Vagina (tissue), 2 donors: ENCODE measurements around the gene ADD3. TPM values are rescaled to one million over a fixed set of nuclear protein-coding genes. Genes with fewer than 3 reads are reported as not detected.
A peak's percentile ranks its signal among the peaks of the same experiment; 100 is the strongest.

Source experiments
- DNase-seq, 2 donors: peaks; one replicate each; pipeline ENCODE4 v3.0.0-alpha.2; 2017; ENCODE audit errors: extremely low spot score in 2 of 2
- H3K27ac ChIP-seq: fragments of 200-600 bp; sonication (generic); one replicate; pipeline ENCODE4 v1.5.1; 2019
- H3K27me3 ChIP-seq: fragments of 200-600 bp; sonication (generic); one replicate; pipeline ENCODE4 v1.5.1; 2019
- H3K36me3 ChIP-seq, 2 donors: fragments of 200-600 bp; sonication (generic); one replicate each; pipeline ENCODE4 v1.5.1; 2017 to 2019
- H3K4me1 ChIP-seq: fragments of 200-600 bp; sonication (generic); one replicate; pipeline ENCODE4 v1.5.1; 2019
- H3K4me3 ChIP-seq, 2 donors: fragments of 200-600 bp; sonication (generic); 1 replicate in 1 of 2; 2 replicates in 1 of 2; pipeline ENCODE4 v1.5.1; 2016 to 2019
- H3K9me3 ChIP-seq: fragments of 200-600 bp; sonication (generic); one replicate; pipeline ENCODE4 v1.5.1; 2019
- POLR2A ChIP-seq, 2 donors: fragments of 450-650 bp; IDR thresholded peaks; one replicate each; pipeline ENCODE4 v1.6.1; 2017; ENCODE audit warnings: antibody characterized with exemption in 2 of 2, mild to moderate bottlenecking in 2 of 2, moderate library complexity in 2 of 2
- POLR2AphosphoS5 ChIP-seq, 2 donors: sonication (generic); formaldehyde crosslinking; IDR thresholded peaks; one replicate each; pipeline ENCODE4 v1.9.0; 2017; ENCODE audit warnings: antibody characterized with exemption in 2 of 2, mild to moderate bottlenecking in 2 of 2, low read depth in 1 of 2; ENCODE audit not compliant: insufficient read depth in 1 of 2
- intact Hi-C: fragments of 100-400 bp; cut with DNase I; formaldehyde crosslinking; loops from one replicate; pipeline ENCODE4 v1.15.1; 2023
- total RNA-seq: library from RNA; depleted of rRNA; stranded (reverse); fragments of >200 nt; gene quantifications from one replicate; pipeline ENCODE4 v1.2.3, GENCODE V29; 2016
- TF ChIP-seq, protein P1 (sequence below), 3 experiments: fragments of 450-650 bp in 2 of 3; fragments of 200-600 bp in 1 of 3; sonication (generic) in 1 of 3; IDR thresholded peaks; one replicate each; pipeline ENCODE4 v1.5.1; 2017 to 2019; ENCODE audit warnings: antibody characterized with exemption in 3 of 3, mild to moderate bottlenecking in 2 of 3, moderate library complexity in 2 of 3

Gene ADD3
- total RNA-seq, 1 donor from 2014 or later: 114 TPM

DNA sequence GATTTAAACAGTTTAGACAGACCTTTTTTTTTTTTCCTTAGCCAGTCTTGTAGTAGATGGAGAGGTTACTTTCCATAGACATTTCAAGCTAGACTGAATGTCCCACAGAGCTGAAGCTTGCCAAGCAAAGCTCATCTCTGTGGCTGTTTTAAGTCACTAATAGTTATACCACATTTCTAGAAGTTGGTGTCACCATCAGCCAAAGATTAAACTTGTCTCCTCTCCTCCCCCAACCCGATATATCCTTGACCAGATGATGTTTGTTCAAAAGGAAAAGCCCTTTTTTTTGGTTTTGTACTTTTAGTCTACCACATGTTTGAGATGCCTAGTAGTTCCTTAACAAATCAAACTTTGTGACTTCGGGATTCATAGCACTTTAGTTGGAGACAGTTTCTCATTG lies 66.1 kb downstream of the ADD3 start:
- H3K27ac ChIP-seq: peak overlapping the region; percentile 4
- no peaks in the 10 kb centered on the region for H3K27me3 ChIP-seq
- intact Hi-C loops: no loop called here
- H3K4me3 ChIP-seq: no peak overlapping the region
- no peak for DNase-seq
- H3K4me1 ChIP-seq: peaks cover 69% of the 10 kb centered on the region
- H3K9me3 ChIP-seq: no peaks in the 10 kb centered on the region
- TF ChIP-seq, protein P1, sequence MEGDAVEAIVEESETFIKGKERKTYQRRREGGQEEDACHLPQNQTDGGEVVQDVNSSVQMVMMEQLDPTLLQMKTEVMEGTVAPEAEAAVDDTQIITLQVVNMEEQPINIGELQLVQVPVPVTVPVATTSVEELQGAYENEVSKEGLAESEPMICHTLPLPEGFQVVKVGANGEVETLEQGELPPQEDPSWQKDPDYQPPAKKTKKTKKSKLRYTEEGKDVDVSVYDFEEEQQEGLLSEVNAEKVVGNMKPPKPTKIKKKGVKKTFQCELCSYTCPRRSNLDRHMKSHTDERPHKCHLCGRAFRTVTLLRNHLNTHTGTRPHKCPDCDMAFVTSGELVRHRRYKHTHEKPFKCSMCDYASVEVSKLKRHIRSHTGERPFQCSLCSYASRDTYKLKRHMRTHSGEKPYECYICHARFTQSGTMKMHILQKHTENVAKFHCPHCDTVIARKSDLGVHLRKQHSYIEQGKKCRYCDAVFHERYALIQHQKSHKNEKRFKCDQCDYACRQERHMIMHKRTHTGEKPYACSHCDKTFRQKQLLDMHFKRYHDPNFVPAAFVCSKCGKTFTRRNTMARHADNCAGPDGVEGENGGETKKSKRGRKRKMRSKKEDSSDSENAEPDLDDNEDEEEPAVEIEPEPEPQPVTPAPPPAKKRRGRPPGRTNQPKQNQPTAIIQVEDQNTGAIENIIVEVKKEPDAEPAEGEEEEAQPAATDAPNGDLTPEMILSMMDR (IDR thresholded peaks at IDR 0.05): no peak
- TF ChIP-seq POLR2A (IDR thresholded peaks at IDR 0.05) (no peak), POLR2AphosphoS5 (IDR thresholded peaks at IDR 0.05; ENCODE audit: insufficient read depth in 1 of 2, low read depth in 1 of 2) (no peak)
- H3K36me3 ChIP-seq: no peaks in the 10 kb centered on the region

DNA sequence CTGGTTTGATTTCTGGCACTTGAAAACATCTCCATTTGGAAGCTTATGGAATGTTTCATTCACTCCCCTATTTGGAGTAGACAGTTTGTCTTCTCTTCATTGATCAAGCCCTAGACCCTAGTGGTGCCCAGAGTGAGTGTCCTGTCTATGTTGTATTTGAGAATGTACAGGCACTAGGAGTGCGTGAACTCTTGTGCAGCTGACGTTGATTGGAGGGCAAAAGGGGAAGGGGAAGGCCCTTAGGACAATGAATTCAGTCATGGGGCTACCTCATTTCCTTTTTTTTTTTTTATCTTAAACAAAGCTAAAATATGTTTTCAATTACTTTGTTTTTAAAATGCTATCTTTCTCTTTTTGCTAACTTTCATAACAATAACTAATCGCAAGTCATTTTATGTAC lies 66.5 kb downstream of the ADD3 start:
- Histone ChIP-seq H3K36me3 (no peaks in the 10 kb centered on the region), H3K4me1 (peaks cover 65% of the 10 kb centered on the region), H3K27me3 (no peaks in the 10 kb centered on the region), H3K27ac (peak overlapping the region; percentile 60), H3K9me3 (no peaks in the 10 kb centered on the region), H3K4me3 (no peak overlapping the region)
- DNase-seq: no peak
- intact Hi-C loops: no loop called here
- TF ChIP-seq, protein P1 (IDR thresholded peaks at IDR 0.05): no peak
- TF ChIP-seq POLR2A (IDR thresholded peaks at IDR 0.05) (no peak), POLR2AphosphoS5 (IDR thresholded peaks at IDR 0.05; ENCODE audit: insufficient read depth in 1 of 2, low read depth in 1 of 2) (no peak)

DNA sequence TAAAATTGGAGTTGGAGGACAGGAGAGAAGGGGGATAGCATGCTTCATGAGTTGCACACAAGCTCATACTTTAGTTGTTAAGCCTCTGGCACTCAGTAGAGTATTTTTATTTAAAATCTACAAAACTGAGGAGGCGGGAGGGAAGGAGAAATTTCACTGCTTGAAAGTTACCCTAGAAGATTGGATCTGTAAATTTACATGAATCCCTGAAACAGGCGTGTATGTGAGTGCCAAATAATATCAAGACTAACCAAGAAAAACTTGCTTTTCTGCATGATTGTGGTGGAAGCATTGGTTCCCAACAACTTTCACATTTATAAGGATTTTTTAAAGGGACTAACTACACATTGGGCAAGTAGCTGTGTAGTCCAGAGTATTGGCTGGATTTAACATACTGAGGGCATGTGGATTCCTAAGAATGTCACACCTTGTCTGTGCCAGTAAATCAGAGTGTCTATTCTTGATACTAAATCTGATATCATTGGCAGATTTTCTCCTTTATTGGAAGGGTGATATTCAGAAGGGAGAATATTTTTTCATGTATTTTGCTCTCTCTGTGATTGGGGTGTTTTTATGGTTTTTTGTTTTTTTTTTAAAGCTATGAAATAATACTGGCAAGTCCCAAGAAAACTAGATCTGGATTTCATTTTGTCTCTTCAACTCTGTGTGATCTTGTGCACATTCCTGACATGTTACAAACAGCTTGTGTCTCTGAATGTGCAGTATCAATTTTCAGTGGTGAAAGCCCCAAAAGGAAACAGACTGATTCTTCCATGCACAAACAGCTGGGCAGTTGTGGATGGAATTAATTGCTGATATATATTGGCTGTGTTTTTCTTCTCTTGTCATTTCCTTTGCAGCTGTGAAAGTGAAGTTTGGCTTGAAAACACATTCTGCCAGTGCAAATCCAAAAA lies 67.2 kb downstream of the ADD3 start:
- no peaks in the 10 kb centered on the region for H3K36me3 ChIP-seq
- TF ChIP-seq, protein P1 (IDR thresholded peaks at IDR 0.05): no peak
- TF ChIP-seq POLR2AphosphoS5 (IDR thresholded peaks at IDR 0.05; ENCODE audit: insufficient read depth in 1 of 2, low read depth in 1 of 2) (no peak), POLR2A (IDR thresholded peaks at IDR 0.05) (no peak)

DNA sequence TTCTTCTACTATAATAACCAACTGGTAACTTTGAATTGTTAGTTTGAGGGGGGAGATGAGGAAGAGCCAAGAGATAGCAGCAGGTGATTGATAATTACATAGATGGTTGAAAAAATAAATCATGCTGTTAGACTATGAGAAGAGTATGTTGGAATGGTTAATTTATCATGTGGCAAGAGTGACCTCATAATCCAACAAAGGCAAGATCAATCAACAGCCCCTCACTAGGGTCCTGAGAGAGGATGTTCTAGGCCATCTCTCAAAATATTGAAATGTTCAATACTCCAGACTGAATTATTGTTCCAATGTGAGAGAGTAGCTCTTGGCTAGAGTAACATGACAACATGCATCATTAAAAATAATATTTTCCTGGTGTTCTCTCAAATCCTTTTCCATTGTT lies 67.9 kb downstream of the ADD3 start:
- Histone ChIP-seq H3K27ac (peak overlapping the region; percentile 60), H3K27me3 (no peaks in the 10 kb centered on the region), H3K4me3 (no peak overlapping the region), H3K36me3 (no peaks in the 10 kb centered on the region), H3K9me3 (no peaks in the 10 kb centered on the region), H3K4me1 (peaks cover 67% of the 10 kb centered on the region)
- intact Hi-C loops: no loop called here
- TF ChIP-seq, protein P1 (IDR thresholded peaks at IDR 0.05): no peak
- no peak for TF ChIP-seq POLR2A (IDR thresholded peaks at IDR 0.05)
- no peak for TF ChIP-seq POLR2AphosphoS5 (IDR thresholded peaks at IDR 0.05; ENCODE audit: insufficient read depth in 1 of 2, low read depth in 1 of 2)
- DNase-seq: no peak

More for the DNA sequence above, 67.2 kb downstream of the ADD3 start:
- Histone ChIP-seq H3K9me3 (no peaks in the 10 kb centered on the region), H3K27me3 (no peaks in the 10 kb centered on the region), H3K4me3 (no peak overlapping the region), H3K27ac (peak overlapping the region; percentile 60), H3K4me1 (peaks cover 63% of the 10 kb centered on the region)
- intact Hi-C loops: no loop called here
- DNase-seq: no peak
